Measurements from ENCODE around the gene PUM2.

GRCh38 chr2:20205915-20206524, 144.6 kb downstream of the PUM2 start:
- TF ChIP-seq GATA3 (IDR thresholded peaks at IDR 0.05; ENCODE audit: low read depth, low read length), result no peak
- TF ChIP-seq GATA2 (IDR thresholded peaks at IDR 0.05; ENCODE audit: low read depth, low read length), result no peak
